Tibial artery (tissue), 4 donors: ENCODE results near the gene AASS.
"Not testable (repeated sequence)": the region's sequence is repeated elsewhere in the genome, so short reads cannot be mapped to it uniquely, and the experiment has no call there.

Experiments used
- DNase-seq, 2 donors: peaks; one replicate each; pipeline ENCODE4 v3.0.0-alpha.2; 2019
- H3K27ac ChIP-seq, 2 donors: fragments of 200-600 bp; sonication (generic) in 1 of 2; 1 replicate in 1 of 2; 2 replicates in 1 of 2; pipeline ENCODE4 v1.5.1; 2018 to 2019; ENCODE audit warnings: mild to moderate bottlenecking in 1 of 2
- H3K27me3 ChIP-seq, 2 donors: fragments of 200-600 bp; sonication (generic) in 1 of 2; one replicate each; pipeline versions ENCODE4 v1.5.1 to v1.6.0; 2016 to 2019
- H3K36me3 ChIP-seq, 3 donors: fragments of 200-600 bp; sonication (generic) in 2 of 3; one replicate each; pipeline ENCODE4 v1.5.1; 2016 to 2019; ENCODE audit warnings: mild to moderate bottlenecking in 2 of 3
- H3K4me1 ChIP-seq, 4 donors: fragments of 200-600 bp; sonication (generic) in 2 of 4; 1 replicate in 3 of 4; 2 replicates in 1 of 4; pipeline ENCODE4 v1.5.1; 2016 to 2019
- H3K4me3 ChIP-seq, 2 donors: fragments of 200-600 bp; sonication (generic) in 1 of 2; 1 replicate in 1 of 2; 2 replicates in 1 of 2; pipeline ENCODE4 v1.5.1; 2018 to 2019; ENCODE audit warnings: mild to moderate bottlenecking in 2 of 2
- H3K9me3 ChIP-seq, 3 donors: fragments of 200-600 bp; sonication (generic) in 1 of 3; one replicate each; pipeline ENCODE4 v1.5.1; 2016 to 2019
- CTCF ChIP-seq, 2 experiments: fragments of 200-600 bp in 1 of 2; fragments of 450-650 bp in 1 of 2; IDR thresholded peaks; one replicate each; pipeline ENCODE4 v1.5.1; 2017 to 2019; ENCODE audit warnings: antibody characterized with exemption in 2 of 2, mild to moderate bottlenecking in 1 of 2, moderate library complexity in 1 of 2
- intact Hi-C: fragments of 100-400 bp; cut with DNase I; formaldehyde crosslinking; loops from one replicate; pipeline ENCODE4 v1.15.0; 2023; ENCODE audit warnings: low total_unique reads

Gene AASS

GRCh38 chr7:122143751-122144711, at the start of gene AASS:
AASS (minus strand) TSS chr7:122144249; CDS start chr7:122133726, 10,523 bp downstream.
- Histone ChIP-seq H3K9me3 (no peaks in the 10 kb centered on the region), H3K27ac (peak within 1 kb of the TSS; percentile 99 to 100), H3K4me3 (peak within 1 kb of the TSS; percentile 95 to 98), H3K4me1 (peaks cover 0 to 29% (median 20%) of the 10 kb centered on the region in 4 donors), H3K36me3 (no peaks in the 10 kb centered on the region), H3K27me3 (no peaks in the 10 kb centered on the region)
- TF ChIP-seq CTCF (IDR thresholded peaks at IDR 0.05): no peak
- DNase-seq: peak; percentile 98 to 99
- intact Hi-C loops: no loop called here

GRCh38 chr7:122188785-122189184, 44.7 kb upstream of the AASS start:
- no peak for TF ChIP-seq CTCF (IDR thresholded peaks at IDR 0.05)
- H3K36me3 ChIP-seq: no peaks in the 10 kb centered on the region
- no peaks in the 10 kb centered on the region for H3K27me3 ChIP-seq
- no peak overlapping the region for H3K4me3 ChIP-seq
- no peaks in the 10 kb centered on the region for H3K4me1 ChIP-seq
- no peaks in the 10 kb centered on the region for H3K9me3 ChIP-seq
- no peak overlapping the region for H3K27ac ChIP-seq
- intact Hi-C loops: no loop called here
- DNase-seq: no peak

- no peak overlapping the region for H3K4me3 ChIP-seq
- H3K36me3 ChIP-seq: no peaks in the 10 kb centered on the region
- H3K27me3 ChIP-seq: peaks cover 0 to 3% of the 10 kb centered on the region in 2 donors
- H3K9me3 ChIP-seq: no peaks in the 10 kb centered on the region
- no peak for DNase-seq
- TF ChIP-seq CTCF (IDR thresholded peaks at IDR 0.05): no peak
- no peak overlapping the region for H3K27ac ChIP-seq
- H3K4me1 ChIP-seq: no peaks in the 10 kb centered on the region
- intact Hi-C loops: no loop called here
Measured at GRCh38 chr7:122183106-122183505, 39.1 kb upstream of the AASS start.

- no peaks in the 10 kb centered on the region for H3K36me3 ChIP-seq
- no peak for DNase-seq
- intact Hi-C loops: no loop called here
- no peak overlapping the region for H3K27ac ChIP-seq
- no peak overlapping the region for H3K4me3 ChIP-seq
- no peaks in the 10 kb centered on the region for H3K9me3 ChIP-seq
- TF ChIP-seq CTCF (IDR thresholded peaks at IDR 0.05): no peak
- H3K27me3 ChIP-seq: peaks cover 0 to 3% of the 10 kb centered on the region in 2 donors
- H3K4me1 ChIP-seq: no peaks in the 10 kb centered on the region
Measured at GRCh38 chr7:122182081-122182480, 38.0 kb upstream of the AASS start.

- intact Hi-C loops, H3K27ac ChIP-seq: not testable (repeated sequence)
Measured at GRCh38 chr7:122172144-122172543, 28.1 kb upstream of the AASS start.

GRCh38 chr7:122166740-122167139, 22.7 kb upstream of the AASS start:
- no peak overlapping the region for H3K4me3 ChIP-seq
- no peaks in the 10 kb centered on the region for H3K36me3 ChIP-seq
- DNase-seq: no peak
- no peak for TF ChIP-seq CTCF (IDR thresholded peaks at IDR 0.05)
- intact Hi-C loops: no loop called here
- H3K9me3 ChIP-seq: no peaks in the 10 kb centered on the region
- H3K4me1 ChIP-seq: peaks cover 0 to 13% (median 2%) of the 10 kb centered on the region in 4 donors
- H3K27ac ChIP-seq: no peak overlapping the region
- no peaks in the 10 kb centered on the region for H3K27me3 ChIP-seq

More at GRCh38 chr7:122172144-122172543, 28.1 kb upstream of the AASS start:
- not testable (repeated sequence) for DNase-seq, H3K4me1 ChIP-seq, H3K36me3 ChIP-seq, H3K27me3 ChIP-seq, H3K9me3 ChIP-seq, H3K4me3 ChIP-seq
